Measurements from ENCODE around the gene PNPO.

PNPO gene

GRCh38 chr17:47941246-47942095 is at the start of gene PNPO:
PNPO (plus strand) TSS chr17:47941571; CDS start chr17:47941676, 105 bp downstream.
- peak; percentile 90 for DNase-seq (ENCODE audit: low read depth)

GRCh38 chr17:47894498-47895346 is 46.6 kb upstream of the PNPO start:
- DNase-seq (ENCODE audit: low read depth) = no peak

- DNase-seq (ENCODE audit: low read depth) = no peak
Measured at GRCh38 chr17:47895347-47895855, 46.0 kb upstream of the PNPO start.

- DNase-seq (ENCODE audit: low read depth) = peak; percentile 98
Measured at GRCh38 chr17:47895856-47896671, 45.3 kb upstream of the PNPO start, which contains the start of gene SP2. SP2 (plus strand) TSS chr17:47896236; CDS start chr17:47896287, 51 bp downstream.

- DNase-seq (ENCODE audit: low read depth) = no peak
Measured at GRCh38 chr17:47896672-47897490, 44.5 kb upstream of the PNPO start.

GRCh38 chr17:47897561-47897960 is 43.8 kb upstream of the PNPO start:
- DNase-seq (ENCODE audit: low read depth) = no peak

- no peak for DNase-seq (ENCODE audit: low read depth)
Measured at GRCh38 chr17:47898241-47898640, 43.1 kb upstream of the PNPO start.

- no peak for DNase-seq (ENCODE audit: low read depth)
Measured at GRCh38 chr17:47899643-47900042, 41.7 kb upstream of the PNPO start.

GRCh38 chr17:47901423-47901822 is 39.9 kb upstream of the PNPO start:
- no peak for DNase-seq (ENCODE audit: low read depth)

- no peak for DNase-seq (ENCODE audit: low read depth)
Measured at GRCh38 chr17:47902039-47902744, 39.2 kb upstream of the PNPO start.

GRCh38 chr17:47905221-47905733 is 36.1 kb upstream of the PNPO start:
- no peak for DNase-seq (ENCODE audit: low read depth)

- no peak for DNase-seq (ENCODE audit: low read depth)
Measured at GRCh38 chr17:47906443-47906842, 34.9 kb upstream of the PNPO start.

- DNase-seq (ENCODE audit: low read depth) = no peak
Measured at GRCh38 chr17:47907932-47908562, 33.3 kb upstream of the PNPO start.

GRCh38 chr17:47913050-47913449 is 28.3 kb upstream of the PNPO start:
- no peak for DNase-seq (ENCODE audit: low read depth)

- no peak for DNase-seq (ENCODE audit: low read depth)
Measured at GRCh38 chr17:47914306-47914948, 26.9 kb upstream of the PNPO start.

GRCh38 chr17:47915776-47916398 is 25.5 kb upstream of the PNPO start:
- no peak for DNase-seq (ENCODE audit: low read depth)

GRCh38 chr17:47916489-47917208 is 24.7 kb upstream of the PNPO start:
- no peak for DNase-seq (ENCODE audit: low read depth)

GRCh38 chr17:47917581-47917980 is 23.8 kb upstream of the PNPO start:
- no peak for DNase-seq (ENCODE audit: low read depth)
